Measurements from ENCODE around the gene LCOR.

The LCOR gene

GRCh38 chr10:97023401-97024167, 191.5 kb downstream of the LCOR start:
- TF ChIP-seq NFIC (IDR thresholded peaks at IDR 0.05) (no peak), CEBPB (IDR thresholded peaks at IDR 0.05) (no peak), CREB1 (IDR thresholded peaks at IDR 0.05; ENCODE audit: low read depth) (no peak), EP300 (IDR thresholded peaks at IDR 0.05; ENCODE audit: borderline replicate concordance) (no peak), ZBTB7A (IDR thresholded peaks at IDR 0.05; ENCODE audit: low read depth) (no peak), TAF1 (IDR thresholded peaks at IDR 0.05; ENCODE audit: low read depth) (no peak), FOXM1 (IDR thresholded peaks at IDR 0.05; ENCODE audit: borderline replicate concordance, low read depth) (no peak), USF1 (IDR thresholded peaks at IDR 0.05) (no peak), MAX (IDR thresholded peaks at IDR 0.05) (no peak), REST (IDR thresholded peaks at IDR 0.05; ENCODE audit: low read depth) (no peak), TCF12 (IDR thresholded peaks at IDR 0.05; ENCODE audit: low read depth) (no peak), TEAD4 (IDR thresholded peaks at IDR 0.05) (no peak), RAD21 (IDR thresholded peaks at IDR 0.05; ENCODE audit: low read depth) (no peak), EGR1 (IDR thresholded peaks at IDR 0.05) (no peak), YY1 (IDR thresholded peaks at IDR 0.05; ENCODE audit: low read depth) (no peak)

- TF ChIP-seq TCF12 (IDR thresholded peaks at IDR 0.05; ENCODE audit: low read depth) (no peak), FOXM1 (IDR thresholded peaks at IDR 0.05; ENCODE audit: borderline replicate concordance, low read depth) (no peak), RAD21 (IDR thresholded peaks at IDR 0.05; ENCODE audit: low read depth) (no peak), NFIC (IDR thresholded peaks at IDR 0.05) (no peak), EGR1 (IDR thresholded peaks at IDR 0.05) (no peak), TEAD4 (IDR thresholded peaks at IDR 0.05) (no peak), ZBTB7A (IDR thresholded peaks at IDR 0.05; ENCODE audit: low read depth) (no peak), USF1 (IDR thresholded peaks at IDR 0.05) (no peak)
These were observed 192.3 kb downstream of the LCOR start for GRCh38 chr10:97024168-97025073.

- TF ChIP-seq CEBPB (IDR thresholded peaks at IDR 0.05): peak; percentile 83
- TF ChIP-seq NFIC (IDR thresholded peaks at IDR 0.05): no peak
- no peak for TF ChIP-seq EGR1 (IDR thresholded peaks at IDR 0.05)
- TF ChIP-seq RAD21 (IDR thresholded peaks at IDR 0.05; ENCODE audit: low read depth): peak; percentile 68
- no peak for TF ChIP-seq EP300 (IDR thresholded peaks at IDR 0.05; ENCODE audit: borderline replicate concordance)
- no peak for TF ChIP-seq REST (IDR thresholded peaks at IDR 0.05; ENCODE audit: low read depth)
- no peak for TF ChIP-seq FOXM1 (IDR thresholded peaks at IDR 0.05; ENCODE audit: borderline replicate concordance, low read depth)
These were observed 193.6 kb downstream of the LCOR start for GRCh38 chr10:97025613-97026242.

- TF ChIP-seq NFIC (IDR thresholded peaks at IDR 0.05): no peak
- TF ChIP-seq USF1 (IDR thresholded peaks at IDR 0.05): no peak
- TF ChIP-seq EGR1 (IDR thresholded peaks at IDR 0.05): no peak
- no peak for TF ChIP-seq REST (IDR thresholded peaks at IDR 0.05; ENCODE audit: low read depth)
- no peak for TF ChIP-seq TCF12 (IDR thresholded peaks at IDR 0.05; ENCODE audit: low read depth)
- no peak for TF ChIP-seq MAX (IDR thresholded peaks at IDR 0.05)
- TF ChIP-seq CEBPB (IDR thresholded peaks at IDR 0.05): no peak
- no peak for TF ChIP-seq RAD21 (IDR thresholded peaks at IDR 0.05; ENCODE audit: low read depth)
- no peak for TF ChIP-seq ZBTB7A (IDR thresholded peaks at IDR 0.05; ENCODE audit: low read depth)
- TF ChIP-seq TAF1 (IDR thresholded peaks at IDR 0.05; ENCODE audit: low read depth): no peak
- no peak for TF ChIP-seq YY1 (IDR thresholded peaks at IDR 0.05; ENCODE audit: low read depth)
- no peak for TF ChIP-seq FOXM1 (IDR thresholded peaks at IDR 0.05; ENCODE audit: borderline replicate concordance, low read depth)
- no peak for TF ChIP-seq CREB1 (IDR thresholded peaks at IDR 0.05; ENCODE audit: low read depth)
- no peak for TF ChIP-seq TEAD4 (IDR thresholded peaks at IDR 0.05)
- TF ChIP-seq EP300 (IDR thresholded peaks at IDR 0.05; ENCODE audit: borderline replicate concordance): no peak
These were observed 196.2 kb downstream of the LCOR start for GRCh38 chr10:97028126-97028831.
